DOHH2 (cell line): ENCODE results near the gene CHI3L1.

Experiments used
- H3F3A ChIP-seq: fragments of 200-600 bp; sonication (generic), shearing (Covaris generic); 2 replicates; pipeline ENCODE4 v1.6.0; 2016; ENCODE audit warnings: antibody characterized with exemption, mild to moderate bottlenecking; ENCODE audit not compliant: control insufficient read depth, insufficient read depth
- H3K27ac ChIP-seq: fragments of 200-600 bp; sonication (generic); 2 replicates; pipeline ENCODE4 v1.5.1; 2014; ENCODE audit warnings: low read depth, mild to moderate bottlenecking, low read length, moderate library complexity
- H3K27me3 ChIP-seq: fragments of 200-600 bp; sonication (generic); 2 replicates; pipeline ENCODE4 v1.6.1; 2014; ENCODE audit warnings: mild to moderate bottlenecking, low read length, mixed read lengths; ENCODE audit not compliant: control insufficient read depth
- H3K36me3 ChIP-seq: fragments of 200-600 bp; sonication (generic); 2 replicates; pipeline ENCODE4 v1.6.1; 2014; ENCODE audit warnings: mild to moderate bottlenecking, low read length, moderate library complexity, mixed read lengths; ENCODE audit not compliant: control insufficient read depth
- H3K4me1 ChIP-seq: fragments of 200-600 bp; sonication (generic); 2 replicates; pipeline ENCODE4 v1.6.1; 2014; ENCODE audit warnings: mild to moderate bottlenecking, low read length, mixed read lengths; ENCODE audit not compliant: control insufficient read depth
- H3K4me2 ChIP-seq: fragments of 200-600 bp; sonication (generic); 2 replicates; pipeline ENCODE4 v1.6.0; 2014; ENCODE audit warnings: mild to moderate bottlenecking, low read length, moderate library complexity
- H3K4me3 ChIP-seq: fragments of 200-600 bp; sonication (generic); 2 replicates; pipeline ENCODE4 v1.5.1; 2014; ENCODE audit warnings: mild to moderate bottlenecking, low read length, mixed read lengths
- H3K79me2 ChIP-seq: fragments of 200-600 bp; sonication (generic); 2 replicates; pipeline ENCODE4 v1.6.1; 2014; ENCODE audit warnings: mild to moderate bottlenecking, low read length, mixed read lengths; ENCODE audit not compliant: control insufficient read depth
- H3K9me2 ChIP-seq: fragments of 200-600 bp; sonication (generic); replicated peaks from 2 replicates; pipeline ENCODE4 v1.6.1; 2014; ENCODE audit warnings: mild to moderate bottlenecking, low read length, mixed read lengths; ENCODE audit not compliant: control insufficient read depth
- H3K9me3 ChIP-seq: fragments of 200-600 bp; sonication (generic); 2 replicates; pipeline ENCODE4 v1.6.1; 2014; ENCODE audit warnings: antibody characterized with exemption, low read length, mixed read lengths; ENCODE audit not compliant: control insufficient read depth, insufficient read depth
- H4K20me1 ChIP-seq: fragments of 200-600 bp; sonication (generic); 2 replicates; pipeline ENCODE4 v1.6.0; 2014; ENCODE audit warnings: low read depth, mild to moderate bottlenecking, antibody characterized with exemption, low read length, moderate library complexity; ENCODE audit not compliant: control insufficient read depth, insufficient read depth
- CTCF ChIP-seq: fragments of 200-600 bp; sonication (generic); IDR thresholded peaks from one replicate; pipeline ENCODE4 v1.5.1; 2014; ENCODE audit warnings: antibody characterized with exemption, mild to moderate bottlenecking, low read depth, low read length; ENCODE audit not compliant: poor library complexity, severe bottlenecking
- EZH2phosphoT487 ChIP-seq: fragments of 200-600 bp; sonication (generic); IDR thresholded peaks from 2 replicates; pipeline ENCODE4 v1.6.1; 2017; ENCODE audit warnings: borderline replicate concordance, mild to moderate bottlenecking, antibody characterized with exemption, low read length, moderate library complexity, mixed read lengths

CHI3L1 gene

DNA sequence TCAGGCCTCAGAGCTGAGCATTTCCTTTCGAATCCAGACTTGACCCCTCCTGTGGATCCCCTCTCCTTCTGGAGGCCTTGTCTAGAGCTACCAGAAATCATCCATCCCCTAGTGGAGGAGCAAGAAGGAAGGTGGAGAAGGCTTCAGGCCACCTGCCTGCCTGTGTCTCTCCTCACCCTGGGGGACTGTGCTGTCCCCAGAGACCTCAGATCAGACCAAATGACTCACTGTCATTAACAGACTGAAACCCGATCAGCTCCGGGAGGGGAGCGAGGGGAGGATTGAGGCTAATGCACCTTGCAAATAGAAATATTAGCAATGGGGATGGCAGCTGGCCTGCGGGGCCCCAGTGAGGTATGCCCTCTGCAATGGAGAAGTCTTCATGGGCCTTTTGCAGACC, 12.9 kb downstream of the CHI3L1 start:
- Histone ChIP-seq H3K27me3 (peaks cover 3% of the 10 kb centered on the region; the same call in 1 of the 2 replicates), H3K79me2 (no peaks in the 10 kb centered on the region), H3K4me2 (no peak overlapping the region), H3K27ac (no peak overlapping the region), H3K36me3 (no peaks in the 10 kb centered on the region), H3K4me1 (peaks cover 16% of the 10 kb centered on the region), H3F3A (no peaks in the 10 kb centered on the region), H3K4me3 (no peak overlapping the region), H3K9me2 (no peaks in the 10 kb centered on the region), H3K9me3 (no peaks in the 10 kb centered on the region), H4K20me1 (no peaks in the 10 kb centered on the region)
- TF ChIP-seq CTCF (no peak), EZH2phosphoT487 (no peak)

GRCh38 chr1:203173011-203173555, 13.4 kb downstream of the CHI3L1 start:
- peaks cover 16% of the 10 kb centered on the region for H3K4me1 ChIP-seq

GRCh38 chr1:203172184-203173010, 14.1 kb downstream of the CHI3L1 start:
- no peaks in the 10 kb centered on the region for H3K9me2 ChIP-seq
- H3K27me3 ChIP-seq, result no peaks in the 10 kb centered on the region
- H3K4me1 ChIP-seq, result peaks cover 16% of the 10 kb centered on the region
- no peak overlapping the region for H3K4me2 ChIP-seq
- H3K4me3 ChIP-seq, result no peak overlapping the region
- H3K27ac ChIP-seq, result no peak overlapping the region
- no peaks in the 10 kb centered on the region for H3K9me3 ChIP-seq
- H3F3A ChIP-seq, result no peaks in the 10 kb centered on the region
- no peaks in the 10 kb centered on the region for H3K79me2 ChIP-seq
- TF ChIP-seq EZH2phosphoT487 (no peak), CTCF (peak; percentile 82)
- no peaks in the 10 kb centered on the region for H4K20me1 ChIP-seq
- H3K36me3 ChIP-seq, result no peaks in the 10 kb centered on the region

More at GRCh38 chr1:203173011-203173555, 13.4 kb downstream of the CHI3L1 start:
- TF ChIP-seq EZH2phosphoT487, result no peak
- no peak for TF ChIP-seq CTCF
- Histone ChIP-seq H3K9me3 (no peaks in the 10 kb centered on the region), H3K9me2 (no peaks in the 10 kb centered on the region), H4K20me1 (no peaks in the 10 kb centered on the region), H3F3A (no peaks in the 10 kb centered on the region), H3K4me2 (no peak overlapping the region), H3K27me3 (0 out of 2 replicates have a peak, but pooled peaks cover 2% of the 10 kb centered on the region), H3K36me3 (no peaks in the 10 kb centered on the region), H3K4me3 (no peak overlapping the region), H3K27ac (no peak overlapping the region), H3K79me2 (no peaks in the 10 kb centered on the region)
